Bladder microvascular endothelial cell (primary cell): ENCODE results near the gene OR5I1. TPM values are rescaled to one million over a fixed set of nuclear protein-coding genes. Genes with fewer than 3 reads are reported as not detected.

Experiments
- total RNA-seq: library from RNA; depleted of rRNA; stranded (reverse); fragments of >200 nt; gene quantifications from 2 replicates; pipeline ENCODE4 v1.2.3, GENCODE V29; 2014

The OR5I1 gene
- total RNA-seq = not detected in 2 replicates

DNA sequence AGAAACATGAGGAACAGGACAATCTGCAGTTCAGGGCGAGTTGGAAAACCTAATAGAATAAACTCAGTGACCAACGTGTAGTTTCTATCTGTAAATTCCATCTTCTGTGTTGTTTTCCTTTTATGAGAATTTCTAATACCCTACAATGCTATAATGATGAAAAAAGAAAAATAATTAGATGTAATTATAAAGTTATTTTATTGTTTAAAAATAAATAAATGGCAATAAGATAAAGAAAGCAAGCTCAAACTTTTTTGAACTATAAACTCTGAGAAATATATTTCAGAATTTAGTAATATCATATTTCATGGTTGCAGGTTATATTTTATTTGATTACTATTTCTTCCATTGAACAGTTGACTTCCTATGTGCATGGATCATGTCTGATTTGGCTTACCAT is at the start of gene OR5I1:
Gene OR5I1 (minus strand): TSS at position 101 of the 400 bp plus-strand sequence. CDS start 0 bp downstream, at position 101.

DNA sequence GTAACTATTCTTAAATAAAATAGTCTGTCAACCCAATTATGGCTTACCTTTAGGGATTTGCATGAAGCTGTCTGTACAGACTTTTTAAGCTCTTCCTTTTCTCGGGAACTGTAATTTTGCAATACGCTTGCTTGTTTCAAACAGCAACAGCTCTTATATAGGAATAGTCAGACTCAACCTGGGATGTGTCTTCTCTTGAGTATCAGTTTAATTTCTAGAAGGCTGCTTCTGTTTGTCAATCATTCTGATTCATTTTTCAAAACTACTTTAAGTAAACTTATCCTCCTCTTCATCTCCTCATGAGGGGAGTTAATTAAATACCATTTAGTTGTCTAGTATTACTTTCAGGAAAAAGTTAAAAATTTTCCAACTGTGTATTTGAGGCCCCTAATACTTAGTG is 33.6 kb upstream of the OR5I1 start, which contains the start of gene OR10AG1:
Gene OR10AG1 (minus strand): TSS at position 101 of the 400 bp plus-strand sequence. CDS start 38 bp downstream, at position 63.

DNA sequence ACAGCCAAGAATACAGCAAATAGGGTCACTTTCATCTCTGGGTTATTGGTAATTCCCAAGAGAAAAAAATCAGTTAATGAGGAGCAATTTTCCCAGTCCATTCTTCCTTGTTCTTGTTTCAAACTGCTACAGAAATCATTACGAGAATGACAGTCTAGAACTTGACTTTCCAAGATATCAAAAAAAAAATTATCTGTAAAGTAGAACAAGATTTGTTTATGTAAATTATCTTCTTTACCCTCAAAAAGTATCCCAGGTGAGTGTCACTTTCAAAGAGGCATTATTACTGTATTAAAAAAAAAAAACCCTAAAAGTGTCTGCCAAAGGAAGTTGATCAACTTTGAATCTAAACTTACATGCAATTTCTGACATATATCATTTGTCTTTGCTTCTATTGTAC is 21.7 kb downstream of the OR5I1 start, which contains the start of gene OR5W2:
Gene OR5W2 (minus strand): TSS at position 101 of the 400 bp plus-strand sequence. CDS start 0 bp downstream, at position 101.

Other genes with a start within 250 kb of the OR5I1 start
- gene OR5D13, start 163.0 kb downstream of the OR5I1 start, total RNA-seq = not detected in 2 replicates
- gene OR5D14, start 140.8 kb downstream of the OR5I1 start, total RNA-seq = not detected in 2 replicates
- gene OR5L1, start 125.0 kb downstream of the OR5I1 start, total RNA-seq = not detected in 2 replicates
- not detected in 2 replicates for gene OR5D18, start 116.8 kb downstream of the OR5I1 start, total RNA-seq
- gene OR5L2, start 109.2 kb downstream of the OR5I1 start, total RNA-seq = not detected in 2 replicates
- not detected in 2 replicates for gene OR5D16, start 97.6 kb downstream of the OR5I1 start, total RNA-seq
- not detected in 2 replicates for gene TRIM51, start 53.1 kb downstream of the OR5I1 start, total RNA-seq
- gene OR5W2, start 21.8 kb downstream of the OR5I1 start, total RNA-seq = not detected in 2 replicates
- gene OR10AG1, start 33.5 kb upstream of the OR5I1 start, total RNA-seq = not detected in 2 replicates
- gene OR5F1, start 58.2 kb upstream of the OR5I1 start, total RNA-seq = not detected in 2 replicates
- not detected in 2 replicates for gene OR5AS1, start 91.3 kb upstream of the OR5I1 start, total RNA-seq
- gene OR8I2, start 156.9 kb upstream of the OR5I1 start, total RNA-seq = not detected in 2 replicates
- not detected in 2 replicates for gene OR8H2, start 167.3 kb upstream of the OR5I1 start, total RNA-seq
- gene OR8H3, start 186.0 kb upstream of the OR5I1 start, total RNA-seq = not detected in 2 replicates
- not detected in 2 replicates for gene OR8J3, start 203.8 kb upstream of the OR5I1 start, total RNA-seq
- gene OR8K5, start 223.9 kb upstream of the OR5I1 start, total RNA-seq = not detected in 2 replicates
- gene OR5J2, start 240.2 kb upstream of the OR5I1 start, total RNA-seq = not detected in 2 replicates